HG02642 (cell line): ENCODE results near the gene SKIC8.

Source experiments
- ATAC-seq: cut with Tn5 transposase; IDR thresholded peaks from one replicate; pipeline ENCODE4 v1.9.1; 2021; ENCODE audit warnings: mild to moderate bottlenecking; ENCODE audit not compliant: unreplicated experiment, poor library complexity

Gene SKIC8

DNA sequence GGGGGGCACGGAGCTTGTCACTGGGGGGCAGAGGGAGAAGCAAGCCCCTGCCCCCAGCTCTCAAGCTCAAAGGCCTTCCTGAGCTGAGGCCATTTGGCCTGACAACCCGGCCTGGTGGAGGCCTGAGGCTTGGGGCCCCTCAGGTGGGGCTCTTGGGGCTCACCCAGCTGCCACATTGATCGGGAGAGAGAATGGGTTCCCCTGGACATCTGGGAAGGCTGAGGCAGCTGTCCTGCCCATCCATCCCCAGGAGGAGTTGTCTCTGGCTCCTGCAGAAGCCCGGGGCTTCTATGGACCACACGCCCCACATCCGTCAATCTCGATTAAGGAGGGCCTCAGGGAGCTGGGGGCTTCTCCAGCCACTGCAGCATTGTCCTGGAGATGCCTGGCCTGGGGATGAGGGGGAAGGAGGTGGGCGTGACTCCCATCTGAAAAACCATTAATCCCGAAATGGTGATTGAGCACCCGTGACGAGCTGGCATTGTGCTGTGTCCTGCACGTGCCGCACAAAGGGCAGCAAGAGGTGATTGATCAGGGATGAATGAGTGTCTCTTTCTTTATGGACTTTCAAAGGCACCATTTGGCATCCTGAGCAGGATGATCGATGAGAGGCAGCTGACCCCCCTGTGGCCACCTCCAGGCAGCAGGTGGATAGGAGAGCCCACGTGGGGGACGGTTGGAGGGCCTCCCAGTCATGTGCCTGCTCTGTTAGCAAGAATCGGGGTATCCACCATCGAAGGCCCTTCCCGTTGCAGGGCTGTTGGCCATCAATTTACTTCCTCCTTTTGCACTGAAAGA, 23.5 kb upstream of the SKIC8 start:
- no peak for ATAC-seq

DNA sequence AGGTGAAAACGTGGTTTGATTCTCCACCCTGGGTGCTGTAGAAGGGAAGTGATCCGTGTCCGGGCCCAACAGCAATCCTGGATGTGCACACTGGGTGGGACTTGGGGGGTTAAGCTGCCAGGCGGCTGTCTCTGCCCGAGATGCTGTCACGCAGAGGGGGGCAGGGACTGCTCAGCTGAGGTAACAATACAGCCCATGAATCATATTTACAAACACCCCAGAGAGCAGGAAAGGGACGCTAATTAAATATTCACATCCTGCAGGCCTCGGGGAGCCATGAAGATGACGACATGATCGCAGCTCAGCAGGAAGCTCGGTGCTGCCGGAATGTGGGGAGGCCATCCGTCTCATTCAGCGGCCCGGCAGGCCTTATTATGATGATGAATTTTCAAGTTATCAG, 22.8 kb upstream of the SKIC8 start:
- ATAC-seq, result no peak

DNA sequence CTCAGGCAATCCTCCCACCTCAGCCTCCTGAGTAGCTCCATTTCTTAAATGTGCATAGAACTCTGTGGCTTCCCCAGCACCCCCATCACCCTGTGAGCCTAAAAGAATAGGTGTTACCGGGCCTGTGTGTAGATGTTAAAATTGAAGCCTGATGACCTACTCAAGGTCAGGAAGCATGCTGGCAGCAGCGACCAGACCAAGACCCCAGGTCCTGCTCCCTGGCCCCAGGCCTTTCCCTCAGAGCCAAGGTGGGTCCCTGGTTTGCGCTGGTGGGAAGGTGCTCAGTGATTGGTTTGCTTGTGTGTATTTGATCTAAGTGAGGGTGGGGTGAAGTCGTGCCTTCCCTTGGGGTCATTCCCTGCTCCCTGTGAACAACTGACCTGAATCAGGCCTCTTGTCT, 22.4 kb upstream of the SKIC8 start:
- no peak for ATAC-seq

- no peak for ATAC-seq
These were observed 21.7 kb upstream of the SKIC8 start for GRCh38 chr15:78321041-78321570.

DNA sequence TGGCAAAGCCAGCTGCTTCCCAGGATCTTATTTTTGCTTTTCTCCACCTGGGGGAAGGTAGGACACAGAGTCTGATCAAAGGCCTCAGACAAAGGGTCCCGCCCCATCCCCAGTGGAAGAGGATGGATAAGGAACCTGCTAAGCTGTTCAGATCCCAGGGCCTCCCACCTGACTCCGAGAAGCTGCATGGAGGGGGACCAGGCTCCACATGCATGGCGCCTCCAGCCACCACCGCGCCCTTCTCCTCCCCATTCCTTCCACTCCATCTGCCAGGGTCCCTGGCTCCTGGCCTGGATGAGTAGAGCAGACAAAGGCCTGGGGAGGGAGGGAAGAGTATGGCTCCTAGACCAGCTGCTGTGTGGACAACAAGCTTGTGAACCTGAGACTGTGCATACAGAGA, 20.8 kb upstream of the SKIC8 start:
- no peak for ATAC-seq

- no peak for ATAC-seq
These were observed 20.2 kb upstream of the SKIC8 start for GRCh38 chr15:78319588-78319987.

DNA sequence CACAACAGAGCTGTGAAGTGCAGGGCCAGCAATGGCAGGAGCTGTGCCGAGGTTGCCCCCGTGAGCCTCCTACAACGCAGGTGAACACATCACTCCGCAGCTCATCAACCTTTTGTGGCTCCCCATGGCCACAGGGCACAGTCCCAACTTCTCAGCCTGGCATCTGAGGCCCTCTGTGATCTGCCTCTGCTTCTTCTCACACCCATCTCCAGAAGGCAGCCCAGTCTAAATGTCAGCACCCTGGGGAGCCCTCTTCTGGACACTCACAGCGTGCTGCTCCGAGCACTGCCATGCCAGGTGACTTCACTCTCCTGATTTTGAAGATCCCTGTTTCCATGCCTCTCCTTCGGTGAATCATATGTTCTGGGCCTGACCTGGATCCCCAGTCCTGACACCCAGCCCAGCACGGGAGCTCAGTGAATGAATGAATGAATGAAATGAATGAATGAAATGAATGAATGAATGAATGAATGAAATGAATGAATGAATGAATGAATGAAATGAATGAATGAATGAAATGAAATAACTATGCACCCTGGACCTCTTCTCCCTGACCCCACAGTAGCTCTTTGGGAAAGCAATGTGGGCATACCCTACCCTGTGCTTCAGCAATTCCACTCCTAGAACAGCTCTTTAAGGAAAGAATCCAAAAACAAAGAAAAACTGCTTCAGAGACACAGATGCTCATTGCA, 17.9 kb upstream of the SKIC8 start:
- no peak for ATAC-seq

- ATAC-seq, result no peak
These were observed 17.1 kb upstream of the SKIC8 start for GRCh38 chr15:78316283-78317083.

GRCh38 chr15:78315686-78316282, 16.4 kb upstream of the SKIC8 start:
- no peak for ATAC-seq

GRCh38 chr15:78314181-78314581, 14.8 kb upstream of the SKIC8 start:
- ATAC-seq, result no peak

DNA sequence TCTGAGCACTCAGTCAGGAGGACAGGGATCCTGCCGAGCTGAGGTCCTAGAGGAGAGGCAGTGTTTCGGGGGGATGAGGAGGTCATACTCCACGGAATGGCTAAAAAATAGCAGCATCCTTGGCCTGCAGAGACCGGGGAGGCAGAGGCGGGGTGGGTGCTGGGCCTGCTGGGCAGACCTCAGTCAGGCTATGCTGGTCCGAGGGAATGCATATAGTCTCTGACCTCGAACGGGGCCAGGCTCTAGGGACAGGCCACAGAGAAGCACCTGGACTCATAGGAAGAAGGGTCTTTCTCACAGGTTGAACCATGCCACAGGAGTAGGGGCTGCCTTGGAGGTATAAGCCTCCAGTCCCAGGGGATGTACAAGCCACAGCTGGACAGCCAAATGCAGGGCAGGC, 14.0 kb upstream of the SKIC8 start:
- no peak for ATAC-seq

DNA sequence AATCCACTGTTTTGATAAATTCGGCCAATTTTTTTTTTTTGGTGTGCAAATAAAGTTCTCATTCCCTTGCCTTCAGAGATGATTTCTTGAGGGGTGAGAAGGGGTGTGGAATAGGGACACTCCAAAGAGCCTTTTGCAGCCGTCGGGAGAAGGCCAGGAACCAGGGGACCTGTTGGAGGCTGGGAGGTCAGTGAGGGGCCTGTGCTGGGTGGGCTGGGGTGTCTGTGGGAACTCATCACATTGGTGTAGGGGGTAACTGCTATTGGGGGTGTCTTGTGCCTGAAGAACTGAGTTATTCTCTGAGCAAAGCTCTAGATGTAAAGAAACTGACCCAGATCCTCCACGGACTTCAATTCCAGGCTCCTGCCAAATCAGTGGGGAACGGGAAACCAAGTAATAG, 13.5 kb upstream of the SKIC8 start:
- ATAC-seq, result no peak

GRCh38 chr15:78312536-78312935, 13.1 kb upstream of the SKIC8 start:
- ATAC-seq, result no peak

GRCh38 chr15:78311292-78311691, 11.9 kb upstream of the SKIC8 start:
- no peak for ATAC-seq

DNA sequence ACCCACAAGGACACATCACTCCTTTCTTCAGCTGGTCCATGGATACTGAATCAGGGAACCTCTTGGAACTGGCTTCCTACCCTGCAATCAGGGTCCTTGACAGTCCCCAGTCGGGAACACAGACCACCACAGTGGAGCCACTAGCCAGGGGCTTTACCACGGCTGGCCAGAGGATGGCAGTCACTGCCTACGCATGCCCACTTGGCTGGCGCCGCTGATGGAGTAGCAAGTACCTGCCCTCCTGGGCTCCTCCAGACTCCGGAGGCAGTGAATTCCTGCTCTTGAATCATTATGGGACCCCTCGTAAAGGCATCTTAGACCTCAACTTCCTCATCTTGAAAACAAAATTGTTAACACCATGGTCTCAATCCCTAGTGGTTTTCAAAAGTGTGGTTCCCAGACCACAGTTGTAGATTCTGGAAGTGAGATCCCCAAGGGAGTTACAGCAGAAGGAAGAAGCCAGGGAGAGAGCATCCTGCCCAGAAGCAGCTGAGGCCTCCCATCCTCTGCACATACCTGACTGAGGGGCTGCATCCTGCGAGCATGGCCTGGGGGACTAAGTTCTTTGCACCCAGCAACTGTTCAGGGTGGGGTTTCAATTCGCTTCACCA, 9.1 kb upstream of the SKIC8 start:
- peak; percentile 56 for ATAC-seq

DNA sequence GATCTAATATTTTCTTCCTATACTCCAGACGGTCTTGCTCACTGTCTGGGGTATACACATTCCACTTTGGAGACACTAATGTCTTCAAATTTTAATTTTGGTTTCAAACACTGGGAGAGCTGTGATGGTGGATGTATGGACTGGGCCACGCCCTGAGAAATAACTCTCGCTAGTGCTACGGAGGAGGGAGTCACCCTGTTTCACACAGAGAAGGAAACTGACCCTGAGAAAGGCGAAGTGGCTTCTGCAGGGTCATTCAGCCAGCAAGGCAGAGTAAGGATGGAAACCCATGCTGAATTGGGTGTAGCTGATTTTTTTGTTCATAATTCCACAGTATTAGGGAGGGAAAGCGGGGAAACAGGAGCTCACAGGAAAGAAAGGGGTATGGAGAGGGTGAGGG, 8.6 kb upstream of the SKIC8 start:
- ATAC-seq, result no peak

GRCh38 chr15:78306176-78306774, 6.9 kb upstream of the SKIC8 start:
- ATAC-seq, result no peak

DNA sequence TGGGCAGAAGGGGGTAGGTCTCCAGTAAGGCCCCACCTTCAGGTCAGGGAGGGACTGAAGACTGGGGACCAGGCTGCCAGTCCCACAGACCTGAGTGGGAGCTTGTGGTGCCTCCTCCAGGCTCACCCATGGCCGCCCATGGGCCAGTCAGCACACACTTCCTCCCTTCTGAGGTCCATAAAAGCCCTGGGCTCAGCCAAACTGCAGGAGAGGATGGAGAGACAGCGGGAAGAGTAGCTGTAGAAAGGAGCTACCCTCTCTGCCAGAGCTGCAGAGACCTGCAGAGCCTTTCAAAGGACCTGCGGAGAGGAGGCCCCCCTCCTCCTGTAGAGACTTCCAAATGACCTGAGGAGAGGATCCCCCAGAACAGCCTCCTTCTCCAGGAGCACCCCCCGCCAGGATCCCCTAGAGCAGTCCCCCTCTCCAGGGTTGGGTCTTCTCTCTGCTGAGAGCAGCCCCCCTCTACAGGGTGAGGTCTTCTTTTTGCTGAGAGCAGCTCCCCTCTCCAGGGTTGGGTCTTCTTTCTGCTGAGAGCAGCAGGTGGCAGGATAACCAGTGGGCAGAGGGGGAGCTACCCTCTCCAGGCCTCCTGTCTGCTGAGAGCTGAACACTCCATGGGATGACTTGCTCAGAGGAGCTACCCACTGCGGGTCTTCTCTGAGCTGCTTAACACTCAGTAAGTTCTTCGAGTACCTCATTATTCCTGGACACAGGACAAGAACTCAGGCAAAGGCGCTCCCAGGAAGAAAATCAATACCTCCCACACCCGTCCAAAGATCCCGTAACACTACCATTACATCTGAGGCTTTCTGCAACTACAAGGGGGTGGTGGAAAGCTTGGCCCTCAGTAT, 5.0 kb upstream of the SKIC8 start:
- no peak for ATAC-seq
